Measurements from ENCODE around the gene PLXNB1.

GRCh38 chr3:48387634-48388033 lies 42.3 kb downstream of the PLXNB1 start:
- TF ChIP-seq CTCF (IDR thresholded peaks at IDR 0.05) (no peak), POLR2AphosphoS5 (IDR thresholded peaks at IDR 0.05) (no peak)
